ENCODE data around the gene UBE2R2.
"Not testable (repeated sequence)": the region's sequence is repeated elsewhere in the genome, so short reads cannot be mapped to it uniquely, and the experiment has no call there.

Gene UBE2R2

GRCh38 chr9:33816327-33817252, at the start of gene UBE2R2:
Gene UBE2R2, plus strand, starts transcription at chr9:33817160. Its CDS starts 598 bp downstream, at chr9:33817758.
- peak within 1 kb of the TSS; percentile 89 for H3K4me3 ChIP-seq (ENCODE audit: low read depth, low read length)
- DNase-seq (ENCODE audit: low read depth): peak; percentile 67

- not testable (repeated sequence) for H3K4me3 ChIP-seq (ENCODE audit: low read depth, low read length); DNase-seq (ENCODE audit: low read depth)
Measured at GRCh38 chr9:33770156-33770880, 46.6 kb upstream of the UBE2R2 start.

- DNase-seq (ENCODE audit: low read depth); H3K4me3 ChIP-seq (ENCODE audit: low read depth, low read length): not testable (repeated sequence)
Measured at GRCh38 chr9:33773135-33773534, 43.8 kb upstream of the UBE2R2 start.

DNA sequence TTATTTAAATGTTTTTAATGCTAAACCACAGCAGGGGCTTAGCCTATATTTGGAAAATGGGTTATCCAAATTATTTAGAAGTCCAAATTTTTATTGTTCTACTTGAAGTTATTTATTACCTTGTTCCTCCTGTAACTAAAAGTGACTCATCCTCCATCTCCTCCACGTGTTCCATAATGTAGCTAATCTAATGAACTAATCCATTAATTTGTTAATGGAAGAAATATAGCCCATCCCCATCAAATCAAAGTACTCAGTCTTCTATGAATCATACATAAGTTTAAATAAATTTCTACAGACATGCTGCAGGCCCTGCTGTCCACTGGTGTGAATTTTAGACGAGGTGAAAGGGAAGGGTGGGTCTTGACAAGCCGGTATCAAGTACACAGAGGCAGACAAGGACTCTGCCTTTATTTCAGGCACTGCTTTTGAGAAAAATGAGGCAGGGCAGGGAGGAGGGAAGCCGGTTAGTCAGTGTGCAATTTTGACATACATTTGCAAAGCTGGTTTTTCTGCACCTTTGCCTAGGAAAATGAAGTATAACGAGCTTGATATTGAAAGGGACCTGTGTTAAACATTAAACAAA, 42.8 kb upstream of the UBE2R2 start:
- H3K4me3 ChIP-seq (ENCODE audit: low read depth, low read length); DNase-seq (ENCODE audit: low read depth): not testable (repeated sequence)

- no peak overlapping the region for H3K4me3 ChIP-seq (ENCODE audit: low read depth, low read length)
- DNase-seq (ENCODE audit: low read depth): no peak
Measured at GRCh38 chr9:33776578-33776977, 40.4 kb upstream of the UBE2R2 start.

DNA sequence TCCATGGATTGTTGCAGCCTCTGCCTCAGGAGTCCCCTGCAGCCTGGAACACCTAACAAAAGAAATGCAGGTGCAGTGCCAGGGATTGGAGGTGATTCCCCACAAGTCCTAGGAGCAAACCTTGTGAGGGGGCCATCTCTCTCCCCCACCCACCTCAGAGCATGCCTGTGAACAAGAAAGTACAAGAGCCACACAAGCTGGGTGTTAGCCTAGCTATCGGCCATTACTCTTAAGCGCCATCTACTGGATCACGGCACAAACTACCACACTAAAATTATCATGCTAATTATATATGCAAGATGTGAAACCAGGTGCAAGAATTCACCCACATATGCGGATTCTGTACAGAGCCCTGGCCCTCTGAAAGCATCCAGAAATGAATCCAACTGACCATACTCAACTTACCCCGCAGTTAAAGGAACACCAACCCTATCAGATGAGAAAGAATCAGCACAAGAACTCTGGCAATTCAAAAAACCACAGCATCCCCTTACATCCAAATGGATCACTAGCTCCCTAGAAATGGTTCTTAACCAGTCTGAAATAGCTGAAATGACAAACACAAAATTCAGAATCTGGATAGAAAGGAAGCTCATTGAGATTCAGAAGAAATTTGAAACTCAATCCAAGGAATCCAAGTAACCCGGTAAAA, 38.1 kb upstream of the UBE2R2 start:
- H3K4me3 ChIP-seq (ENCODE audit: low read depth, low read length): no peak overlapping the region
- no peak for DNase-seq (ENCODE audit: low read depth)

GRCh38 chr9:33780276-33780675, 36.7 kb upstream of the UBE2R2 start:
- no peak overlapping the region for H3K4me3 ChIP-seq (ENCODE audit: low read depth, low read length)
- no peak for DNase-seq (ENCODE audit: low read depth)

DNA sequence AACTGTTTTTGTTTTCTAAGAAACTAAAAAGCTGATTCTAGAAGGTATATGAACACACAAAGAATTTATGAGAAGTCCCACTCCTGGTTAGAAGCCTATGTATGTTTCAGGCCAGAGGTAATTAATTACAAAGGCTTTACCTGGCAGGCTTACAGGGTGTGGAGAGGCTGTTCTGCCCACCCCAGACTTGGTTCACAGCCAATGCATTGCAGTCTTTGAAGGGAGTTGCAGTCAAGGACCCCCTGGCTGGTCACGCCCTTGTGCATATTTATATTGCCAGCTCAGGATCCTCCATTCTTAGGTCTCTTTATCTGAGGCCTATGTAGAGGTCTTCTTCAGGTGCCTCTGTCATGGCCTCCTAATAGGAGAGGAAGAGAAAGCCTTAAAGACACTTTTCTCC, 35.2 kb upstream of the UBE2R2 start:
- H3K4me3 ChIP-seq (ENCODE audit: low read depth, low read length): no peak overlapping the region
- DNase-seq (ENCODE audit: low read depth): no peak

- DNase-seq (ENCODE audit: low read depth): peak; percentile 43
- H3K4me3 ChIP-seq (ENCODE audit: low read depth, low read length): no peak overlapping the region
Measured at GRCh38 chr9:33782395-33783152, 34.4 kb upstream of the UBE2R2 start.

DNA sequence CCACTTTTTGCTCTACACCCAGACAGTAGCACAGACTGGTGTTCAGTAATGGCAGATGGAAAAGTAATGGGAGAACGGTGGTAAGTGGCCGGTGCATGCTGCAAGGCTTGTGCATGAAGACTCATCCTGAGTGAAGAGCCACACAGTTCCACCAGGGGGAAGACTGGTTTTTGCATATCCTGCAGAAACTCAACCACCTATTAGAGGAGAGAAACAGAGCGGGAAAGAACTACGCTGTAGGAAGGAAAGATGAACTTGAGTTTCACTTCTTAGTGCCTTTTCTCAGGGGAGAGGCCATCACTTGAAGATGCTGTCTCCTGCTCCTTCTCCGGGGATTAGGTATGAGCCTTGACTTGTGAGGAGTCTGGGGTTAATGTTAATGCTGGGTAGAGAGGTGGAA, 31.0 kb upstream of the UBE2R2 start:
- H3K4me3 ChIP-seq (ENCODE audit: low read depth, low read length): no peak overlapping the region
- DNase-seq (ENCODE audit: low read depth): no peak

DNA sequence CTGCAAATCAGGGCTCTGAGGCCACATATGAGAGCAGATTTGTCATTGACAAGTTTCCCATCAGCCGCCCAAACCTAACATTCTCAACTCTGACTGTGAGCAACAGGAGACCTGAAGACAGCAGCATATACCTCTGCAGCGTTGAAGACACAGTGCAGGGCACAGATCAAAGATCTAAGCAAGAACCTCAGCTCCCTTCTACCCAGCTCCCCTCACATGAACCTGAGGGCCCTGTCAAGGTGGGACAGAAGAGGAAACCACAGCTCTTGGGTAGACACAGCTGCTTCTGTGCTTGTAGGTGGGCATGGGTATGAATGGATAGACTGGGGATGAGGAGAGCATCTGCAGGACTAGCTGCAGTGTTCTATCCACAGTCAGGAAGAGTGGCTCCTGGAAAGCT, 30.3 kb upstream of the UBE2R2 start:
- no peak for DNase-seq (ENCODE audit: low read depth)
- no peak overlapping the region for H3K4me3 ChIP-seq (ENCODE audit: low read depth, low read length)

- H3K4me3 ChIP-seq (ENCODE audit: low read depth, low read length): no peak overlapping the region
- no peak for DNase-seq (ENCODE audit: low read depth)
Measured at GRCh38 chr9:33787839-33788238, 29.1 kb upstream of the UBE2R2 start.

- not testable (repeated sequence) for DNase-seq (ENCODE audit: low read depth); H3K4me3 ChIP-seq (ENCODE audit: low read depth, low read length)
Measured at GRCh38 chr9:33789429-33789828, 27.5 kb upstream of the UBE2R2 start.

GRCh38 chr9:33791117-33791516, 25.8 kb upstream of the UBE2R2 start:
- no peak overlapping the region for H3K4me3 ChIP-seq (ENCODE audit: low read depth, low read length)
- no peak for DNase-seq (ENCODE audit: low read depth)

GRCh38 chr9:33793496-33793895, 23.5 kb upstream of the UBE2R2 start:
- not testable (repeated sequence) for DNase-seq (ENCODE audit: low read depth); H3K4me3 ChIP-seq (ENCODE audit: low read depth, low read length)

DNA sequence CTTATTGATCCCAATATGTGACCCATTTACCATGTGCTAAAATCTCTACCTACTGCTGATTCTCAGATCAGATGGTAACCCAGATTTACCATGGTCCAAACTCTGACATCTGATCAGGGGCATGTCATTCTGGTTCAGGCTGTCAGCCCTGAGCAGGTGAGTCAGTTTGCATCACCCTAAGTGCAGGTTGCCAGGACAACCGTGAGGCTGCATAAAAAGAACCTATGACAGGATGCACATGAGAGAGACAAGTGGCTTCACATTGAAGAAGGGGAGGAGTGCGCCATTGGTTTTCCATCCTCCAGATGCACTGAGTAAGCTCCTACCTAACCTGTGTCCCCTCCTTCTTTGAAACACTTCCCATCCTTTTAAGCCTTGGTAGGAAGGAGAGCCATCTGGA, 22.4 kb upstream of the UBE2R2 start:
- DNase-seq (ENCODE audit: low read depth): no peak

GRCh38 chr9:33795281-33795680, 21.7 kb upstream of the UBE2R2 start, which contains the start of gene PRSS3:
Gene PRSS3, plus strand, starts transcription at chr9:33795561. Its CDS starts 13 bp downstream, at chr9:33795574.
- no peak within 1 kb of the TSS for H3K4me3 ChIP-seq (ENCODE audit: low read depth, low read length)
- DNase-seq (ENCODE audit: low read depth): no peak

More for the DNA sequence above, 22.4 kb upstream of the UBE2R2 start:
- H3K4me3 ChIP-seq (ENCODE audit: low read depth, low read length): no peak overlapping the region

GRCh38 chr9:33795819-33796218, 21.1 kb upstream of the UBE2R2 start:
- no peak for DNase-seq (ENCODE audit: low read depth)
- no peak overlapping the region for H3K4me3 ChIP-seq (ENCODE audit: low read depth, low read length)

DNA sequence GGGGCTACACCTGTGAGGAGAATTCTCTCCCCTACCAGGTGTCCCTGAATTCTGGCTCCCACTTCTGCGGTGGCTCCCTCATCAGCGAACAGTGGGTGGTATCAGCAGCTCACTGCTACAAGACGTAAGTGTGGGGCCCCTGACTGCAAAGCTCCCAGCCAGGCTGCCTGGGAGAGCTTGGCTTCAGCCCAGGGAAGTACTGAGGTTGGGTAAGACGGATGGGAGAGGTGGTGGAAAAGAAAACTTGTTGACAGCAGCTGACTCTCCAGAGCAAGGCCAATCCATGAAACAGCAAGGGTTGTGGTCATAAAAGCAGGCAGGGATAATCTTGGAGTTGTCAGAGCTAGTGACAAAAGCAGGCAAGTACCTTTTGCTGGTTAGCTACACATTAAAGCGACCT, 20.3 kb upstream of the UBE2R2 start:
- H3K4me3 ChIP-seq (ENCODE audit: low read depth, low read length); DNase-seq (ENCODE audit: low read depth): not testable (repeated sequence)
